HL-60 (cell line): ENCODE results near the gene STX18.

Source experiments
- DNase-seq, 2 experiments: peaks; one replicate each; pipeline ENCODE4 v3.0.0-alpha.2; 2010 to 2020; ENCODE audit warnings: low read depth in 1 of 2, low spot score in 1 of 2
- H3K27ac ChIP-seq: fragments of 250-450 bp; sonication (Bioruptor Pico); replicated peaks from 2 replicates; pipeline ENCODE4 v1.5.1; 2020; ENCODE audit warnings: mild to moderate bottlenecking, moderate library complexity
- H3K27me3 ChIP-seq: fragments of 250-450 bp; sonication (Bioruptor Pico); 2 replicates; pipeline ENCODE4 v1.5.1; 2021; ENCODE audit warnings: mild to moderate bottlenecking, moderate library complexity; ENCODE audit not compliant: insufficient read depth, poor library complexity, severe bottlenecking
- H3K4me3 ChIP-seq: replicated peaks from 2 replicates; pipeline ENCODE4 v1.5.1; 2011; ENCODE audit warnings: mild to moderate bottlenecking, control low read depth, low read length; ENCODE audit not compliant: insufficient read depth
- CTCF ChIP-seq: IDR thresholded peaks from one replicate; pipeline ENCODE4 v1.5.1; 2011; ENCODE audit warnings: low read length, control low read depth, inconsistent platforms; ENCODE audit not compliant: insufficient read depth
- GABPA ChIP-seq: IDR thresholded peaks from 2 replicates; pipeline ENCODE4 v1.6.1; 2012; ENCODE audit warnings: low read depth
- POLR2AphosphoS5 ChIP-seq: IDR thresholded peaks from 2 replicates; pipeline ENCODE4 v1.6.1; 2012; ENCODE audit warnings: low read depth
- REST ChIP-seq: IDR thresholded peaks from 2 replicates; pipeline ENCODE4 v1.6.1; 2012; ENCODE audit warnings: low read depth; ENCODE audit not compliant: insufficient replicate concordance
- SPI1 ChIP-seq: IDR thresholded peaks from 2 replicates; pipeline ENCODE4 v1.6.1; 2012; ENCODE audit warnings: low read depth, mild to moderate bottlenecking, borderline replicate concordance

Gene STX18

GRCh38 chr4:4439782-4440181, 102.1 kb downstream of the STX18 start:
- no peak for TF ChIP-seq SPI1
- no peak for TF ChIP-seq CTCF
- no peak for TF ChIP-seq GABPA
- TF ChIP-seq REST = no peak
- TF ChIP-seq POLR2AphosphoS5 = no peak
- H3K27me3 ChIP-seq = no peaks in the 10 kb centered on the region
- H3K27ac ChIP-seq = no peak overlapping the region
- H3K4me3 ChIP-seq = no peak overlapping the region
- no peak for DNase-seq

- Histone ChIP-seq H3K27me3 (no peaks in the 10 kb centered on the region), H3K4me3 (no peak overlapping the region), H3K27ac (no peak overlapping the region)
- TF ChIP-seq REST = no peak
- no peak for TF ChIP-seq GABPA
- TF ChIP-seq SPI1 = no peak
- no peak for TF ChIP-seq POLR2AphosphoS5
- no peak for TF ChIP-seq CTCF
- no peak for DNase-seq
Measured at GRCh38 chr4:4438891-4439290, 103.0 kb downstream of the STX18 start.

GRCh38 chr4:4437798-4438470, 103.9 kb downstream of the STX18 start:
- no peak for DNase-seq
- TF ChIP-seq CTCF = no peak
- no peak for TF ChIP-seq SPI1
- no peak for TF ChIP-seq POLR2AphosphoS5
- no peak for TF ChIP-seq REST
- no peak for TF ChIP-seq GABPA
- Histone ChIP-seq H3K27ac (no peak overlapping the region), H3K4me3 (no peak overlapping the region), H3K27me3 (no peaks in the 10 kb centered on the region)
